Measurements from ENCODE around the gene TXNDC17. TPM values are rescaled to one million over a fixed set of nuclear protein-coding genes. Genes with fewer than 3 reads are reported as not detected.

Gene TXNDC17
- total and polyA plus RNA-seq, 2 of the 13 experiments (the other 11 are each of a cell fraction or from before 2014, with no cell fraction given), result 188 to 266 TPM

- peak; percentile 93; the same call in 1 of the 2 replicates for TF ChIP-seq ZBTB20 (CRISPR knock-in tag; IDR thresholded peaks at IDR 0.05; ENCODE audit: borderline replicate concordance, low read depth)
- peak; percentile 100 for TF ChIP-seq ZNF547 (CRISPR knock-in tag; IDR thresholded peaks at IDR 0.05)
- TF ChIP-seq SKI (IDR thresholded peaks at IDR 0.05; ENCODE audit: partially characterized antibody), result no peak
- 0 out of 2 replicates have a peak, but pooled peaks have one; percentile 29 for TF ChIP-seq ZKSCAN8 (CRISPR knock-in tag; IDR thresholded peaks at IDR 0.05; ENCODE audit: borderline replicate concordance)
- peak; percentile 95 for TF ChIP-seq ZNF260 (CRISPR knock-in tag; IDR thresholded peaks at IDR 0.05; ENCODE audit: borderline replicate concordance, low read depth)
- peak; percentile 93; the same call in 1 of the 2 replicates for TF ChIP-seq NAIF1 (CRISPR knock-in tag; IDR thresholded peaks at IDR 0.05; ENCODE audit: borderline replicate concordance)
- peak; percentile 19; the same call in 1 of the 2 replicates for TF ChIP-seq E2F1 (CRISPR knock-in tag; IDR thresholded peaks at IDR 0.05)
- peak; percentile 95 for TF ChIP-seq ZSCAN20 (CRISPR knock-in tag; IDR thresholded peaks at IDR 0.05; ENCODE audit: borderline replicate concordance)
- TF ChIP-seq MAZ (IDR thresholded peaks at IDR 0.05; ENCODE audit: borderline replicate concordance, low read depth, low read length), result no peak
- TF ChIP-seq MAZ (CRISPR knock-in tag; IDR thresholded peaks at IDR 0.05; ENCODE audit: low read depth), result peak; percentile 93
- TF ChIP-seq BHLHE40 (IDR thresholded peaks at IDR 0.05; ENCODE audit: low read length), result no peak
- no peak for TF ChIP-seq PHB2 (IDR thresholded peaks at IDR 0.05; ENCODE audit: partially characterized antibody)
- TF ChIP-seq ZIK1 (CRISPR knock-in tag; IDR thresholded peaks at IDR 0.05; ENCODE audit: borderline replicate concordance, low read depth), result peak; percentile 99
- peak; percentile 73; the same call in 1 of the 2 replicates for TF ChIP-seq PHF8 (CRISPR knock-in tag; IDR thresholded peaks at IDR 0.05)
- TF ChIP-seq ZBTB40 (IDR thresholded peaks at IDR 0.05), result no peak
- peak; percentile 94 for TF ChIP-seq ZBTB40 (CRISPR knock-in tag; IDR thresholded peaks at IDR 0.05)
- TF ChIP-seq NFKB2 (CRISPR knock-in tag; IDR thresholded peaks at IDR 0.05; ENCODE audit: borderline replicate concordance), result peak; percentile 99
- TF ChIP-seq CERS6 (CRISPR knock-in tag; IDR thresholded peaks at IDR 0.05), result peak; percentile 81; the same call in 1 of the 2 replicates
- peak; percentile 98; the same call in 1 of the 2 replicates for TF ChIP-seq ZFP36L1 (CRISPR knock-in tag; IDR thresholded peaks at IDR 0.05)
- TF ChIP-seq ZNF251 (CRISPR knock-in tag; IDR thresholded peaks at IDR 0.05), result 0 out of 2 replicates have a peak, but pooled peaks have one; percentile 93
Measured at GRCh38 chr17:6651919-6652452, 11.1 kb downstream of the TXNDC17 start (continued).

Measured in HepG2 (cell line).